GM23248 (cell line): ENCODE data around the gene ZC3H14. TPM values are rescaled to one million over a fixed set of nuclear protein-coding genes. Genes with fewer than 3 reads are reported as not detected.

Experiments used
- DNase-seq: peaks from one replicate; pipeline ENCODE4 v3.0.0-alpha.2; 2015
- H2AFZ ChIP-seq: fragments of 200-600 bp; sonication (generic); 2 replicates; pipeline ENCODE4 v1.6.1; 2016; ENCODE audit warnings: antibody characterized with exemption
- H3F3A ChIP-seq: fragments of 200-600 bp; sonication (generic); 2 replicates; pipeline ENCODE4 v1.6.1; 2016; ENCODE audit warnings: mild to moderate bottlenecking, antibody characterized with exemption, mixed run types; ENCODE audit not compliant: insufficient read depth
- H3K27ac ChIP-seq: fragments of 200-600 bp; sonication (generic); 2 replicates; pipeline ENCODE4 v1.5.1; 2016; ENCODE audit warnings: mild to moderate bottlenecking
- H3K27me3 ChIP-seq: fragments of 200-600 bp; sonication (generic); replicated peaks from 2 replicates; pipeline ENCODE4 v1.6.1; 2016; ENCODE audit warnings: mild to moderate bottlenecking; ENCODE audit not compliant: insufficient read depth
- H3K36me3 ChIP-seq: fragments of 200-600 bp; sonication (generic); 2 replicates; pipeline ENCODE4 v1.6.1; 2016; ENCODE audit warnings: low read depth, mild to moderate bottlenecking
- H3K4me1 ChIP-seq: fragments of 200-600 bp; sonication (generic); 2 replicates; pipeline ENCODE4 v1.6.1; 2016; ENCODE audit warnings: mild to moderate bottlenecking; ENCODE audit not compliant: insufficient read depth
- H3K4me2 ChIP-seq: fragments of 200-600 bp; sonication (generic); one replicate; pipeline ENCODE4 v1.6.1; 2016; ENCODE audit warnings: mild to moderate bottlenecking; ENCODE audit not compliant: unreplicated experiment
- H3K4me3 ChIP-seq: fragments of 200-600 bp; sonication (generic); 2 replicates; pipeline ENCODE4 v1.5.1; 2016; ENCODE audit warnings: mild to moderate bottlenecking
- H3K79me2 ChIP-seq: fragments of 200-600 bp; sonication (generic); 2 replicates; pipeline ENCODE4 v1.6.1; 2016; ENCODE audit warnings: mild to moderate bottlenecking; ENCODE audit not compliant: insufficient read depth
- H3K9ac ChIP-seq: fragments of 200-600 bp; sonication (generic); 2 replicates; pipeline ENCODE4 v1.6.1; 2016; ENCODE audit warnings: mild to moderate bottlenecking
- H3K9me2 ChIP-seq: fragments of 200-600 bp; sonication (generic); 2 replicates; pipeline ENCODE4 v1.6.1; 2016; ENCODE audit warnings: mixed run types, mild to moderate bottlenecking, moderate library complexity; ENCODE audit not compliant: insufficient read depth
- H3K9me3 ChIP-seq: fragments of 200-600 bp; sonication (generic); one replicate; pipeline ENCODE4 v1.6.1; 2017; ENCODE audit warnings: low read depth
- H4K20me1 ChIP-seq: fragments of 200-600 bp; sonication (generic); 2 replicates; pipeline ENCODE4 v1.6.0; 2016; ENCODE audit not compliant: insufficient read depth
- EZH2 ChIP-seq: fragments of 200-600 bp; sonication (generic); IDR thresholded peaks from 2 replicates; pipeline ENCODE4 v1.6.1; 2018; ENCODE audit warnings: antibody characterized with exemption, mild to moderate bottlenecking; ENCODE audit not compliant: insufficient read depth, poor library complexity, severe bottlenecking
- EZH2phosphoT487 ChIP-seq: fragments of 200-600 bp; sonication (generic); IDR thresholded peaks from 2 replicates; pipeline ENCODE4 v1.6.1; 2018; ENCODE audit warnings: antibody characterized with exemption, moderate library complexity, mild to moderate bottlenecking, low read depth; ENCODE audit not compliant: insufficient read depth
- WGBS, 2 experiments: methylation state at CpG; one replicate each; pipeline ENCODE4 v1.1.6; 2015 to 2017; ENCODE audit warnings: low lambda C conversion rate in 2 of 2, low coverage in 1 of 2; ENCODE audit errors: missing lambda C conversion rate in 2 of 2; 5-methylcytosine and 5-hydroxymethylcytosine counted together
- in situ Hi-C: fragments of 300-500 bp; cut with MboI; formaldehyde crosslinking; loops from 2 replicates; pipeline ENCODE4 v1.15.0; 2020
- polyA plus RNA-seq: library from polyadenylated mRNA; unstranded; fragments of >200 nt; fragmentation: Nextera tagmentation; extraction: Ambion mirVana; gene quantifications from 2 replicates; pipeline ENCODE4 v1.2.1, GENCODE V29; 2016
- total RNA-seq: library from RNA; depleted of rRNA; stranded (reverse); fragments of >200 nt; shearing (Covaris generic); gene quantifications from 2 replicates; pipeline ENCODE4 v1.2.3, GENCODE V29; 2014

ZC3H14 gene
- total and polyA plus RNA-seq, 2 experiments from 2014 or later, result 65.6 to 70.0 TPM

GRCh38 chr14:88542857-88543795 lies 19.7 kb upstream of the ZC3H14 start:
- in situ Hi-C loops, result no loop called here
- TF ChIP-seq EZH2phosphoT487 (no peak), EZH2 (no peak)
- no peak overlapping the region for H3K4me3 ChIP-seq
- H3K9me3 ChIP-seq, result no peaks in the 10 kb centered on the region
- H3K4me1 ChIP-seq, result no peaks in the 10 kb centered on the region
- H3F3A ChIP-seq, result no peaks in the 10 kb centered on the region; the same call in 1 of the 2 replicates
- H3K27me3 ChIP-seq, result no peaks in the 10 kb centered on the region
- no peaks in the 10 kb centered on the region for H4K20me1 ChIP-seq
- H3K9ac ChIP-seq, result no peak overlapping the region
- WGBS, 2 experiments, result 83 to 86% methylated on average over 6 of the region's 6 CpGs
- H3K9me2 ChIP-seq, result no peaks in the 10 kb centered on the region
- no peak overlapping the region for H3K4me2 ChIP-seq
- H3K27ac ChIP-seq, result no peak overlapping the region
- H3K36me3 ChIP-seq, result peaks cover 18% of the 10 kb centered on the region; the same call in 1 of the 2 replicates
- H3K79me2 ChIP-seq, result peaks cover 100% of the 10 kb centered on the region
- no peak overlapping the region for H2AFZ ChIP-seq
- no peak for DNase-seq

GRCh38 chr14:88545256-88545655 lies 17.6 kb upstream of the ZC3H14 start:
- Histone ChIP-seq H4K20me1 (no peaks in the 10 kb centered on the region), H3K9me2 (no peaks in the 10 kb centered on the region), H3K36me3 (peaks cover 23% of the 10 kb centered on the region; the same call in 1 of the 2 replicates), H3K4me1 (no peaks in the 10 kb centered on the region), H3K79me2 (peaks cover 100% of the 10 kb centered on the region), H3K4me2 (no peak overlapping the region), H3K27ac (no peak overlapping the region), H2AFZ (no peak overlapping the region), H3K27me3 (no peaks in the 10 kb centered on the region), H3K9me3 (no peaks in the 10 kb centered on the region), H3K4me3 (no peak overlapping the region), H3K9ac (no peak overlapping the region), H3F3A (no peaks in the 10 kb centered on the region; the same call in 1 of the 2 replicates)
- DNase-seq, result no peak
- 77 to 78% methylated on average over 3 of the region's 3 CpGs for WGBS, 2 experiments
- no peak for TF ChIP-seq EZH2phosphoT487
- no peak for TF ChIP-seq EZH2
- in situ Hi-C loops, result no loop called here

GRCh38 chr14:88546621-88547385 lies 16.0 kb upstream of the ZC3H14 start:
- in situ Hi-C loops, result no loop called here

GRCh38 chr14:88547386-88547780 lies 15.5 kb upstream of the ZC3H14 start:
- Histone ChIP-seq H3K9me2 (no peaks in the 10 kb centered on the region), H3K36me3 (0 out of 2 replicates have a peak, but pooled peaks cover 22% of the 10 kb centered on the region), H3K4me3 (no peak overlapping the region), H3K9ac (no peak overlapping the region), H3F3A (no peaks in the 10 kb centered on the region; the same call in 1 of the 2 replicates), H3K79me2 (peaks cover 98% of the 10 kb centered on the region), H3K4me1 (peaks cover under 1% of the 10 kb centered on the region; the same call in 1 of the 2 replicates), H4K20me1 (no peaks in the 10 kb centered on the region), H3K27me3 (no peaks in the 10 kb centered on the region), H3K4me2 (no peak overlapping the region), H3K27ac (no peak overlapping the region), H3K9me3 (no peaks in the 10 kb centered on the region), H2AFZ (no peak overlapping the region)
- no peak for DNase-seq
- in situ Hi-C loops, result no loop called here
- WGBS, 2 experiments, result 91 to 97% methylated on average over 3 of the region's 3 CpGs
- no peak for TF ChIP-seq EZH2phosphoT487
- no peak for TF ChIP-seq EZH2

More at GRCh38 chr14:88546621-88547385, 16.0 kb upstream of the ZC3H14 start:
- peak; percentile 6 for DNase-seq
- Histone ChIP-seq H3K9ac (no peak overlapping the region), H3K36me3 (0 out of 2 replicates have a peak, but pooled peaks cover 22% of the 10 kb centered on the region), H3K27ac (no peak overlapping the region), H3K79me2 (peaks cover 98% of the 10 kb centered on the region), H2AFZ (no peak overlapping the region), H3K4me2 (no peak overlapping the region), H3F3A (no peaks in the 10 kb centered on the region; the same call in 1 of the 2 replicates), H3K4me1 (no peaks in the 10 kb centered on the region; the same call in 1 of the 2 replicates), H3K27me3 (no peaks in the 10 kb centered on the region), H3K9me3 (no peaks in the 10 kb centered on the region), H4K20me1 (no peaks in the 10 kb centered on the region), H3K9me2 (no peaks in the 10 kb centered on the region), H3K4me3 (no peak overlapping the region)
- no peak for TF ChIP-seq EZH2
- TF ChIP-seq EZH2phosphoT487, result no peak
- WGBS, 2 experiments, result 86 to 93% methylated on average over 4 of the region's 4 CpGs
